ENCODE results near the gene TSNAXIP1. TPM values are rescaled to one million over a fixed set of nuclear protein-coding genes. Genes with fewer than 3 reads are reported as not detected.
A peak's percentile ranks its signal among the peaks of the same experiment; 100 is the strongest.

Gene TSNAXIP1
- total and polyA plus RNA-seq, 10 of the 15 experiments (the other 5 are each of a cell fraction or from before 2014, with no cell fraction given): 0.09 to 0.63 (median 0.37) TPM; not detected in 1

DNA sequence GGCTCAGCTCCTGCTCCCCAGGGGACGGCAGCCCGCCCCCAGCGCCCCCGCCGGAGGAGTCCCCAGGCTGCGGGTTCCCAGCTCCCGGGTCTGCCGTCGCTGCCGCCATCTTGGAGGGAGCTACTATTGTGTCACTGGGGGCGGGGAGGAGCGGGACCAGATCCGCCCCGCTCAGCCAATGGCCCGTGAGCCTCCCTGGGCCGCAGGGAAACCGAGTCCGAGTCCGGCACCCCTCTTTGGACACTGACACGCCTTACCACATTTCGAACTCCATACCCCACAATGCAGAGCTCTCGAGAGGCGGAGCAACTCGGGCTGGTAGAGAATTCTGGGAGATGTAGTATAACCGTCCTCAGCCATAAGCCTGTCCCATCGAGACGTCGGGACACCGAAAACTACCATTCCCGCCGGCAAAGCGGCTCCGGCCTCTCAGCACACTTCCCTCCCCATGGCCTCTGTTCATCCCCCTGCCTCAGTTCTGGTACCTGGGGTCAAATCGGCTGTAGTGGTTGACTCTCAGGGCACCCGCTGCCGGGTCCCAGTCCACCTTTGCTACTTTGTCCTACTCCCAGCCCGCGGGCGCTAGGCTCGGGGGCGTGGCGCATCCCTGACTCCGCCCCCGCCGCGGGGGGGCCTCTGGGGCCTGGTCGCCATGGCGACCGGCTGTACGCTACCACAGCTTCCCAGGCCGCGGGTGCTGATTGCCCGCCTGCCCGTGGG is at the start of gene TSNAXIP1, which contains the start of gene RANBP10 (continued):
- TF ChIP-seq KAT2A (conservative IDR thresholded peaks at IDR 0.05; ENCODE audit: control insufficient read depth, low read depth, low read length) (no peak), EP300 (IDR thresholded peaks at IDR 0.05; ENCODE audit: borderline replicate concordance in 1 of 2, control insufficient read depth in 1 of 2, low read depth in 2 of 2, low read length in 2 of 2) (no peak), NBN (IDR thresholded peaks at IDR 0.05) (peak; percentile 30; the same call in 1 of the 2 replicates), NR2C1 (IDR thresholded peaks at IDR 0.05) (peak; percentile 83), CREM (IDR thresholded peaks at IDR 0.05; ENCODE audit: low read depth) (peak; percentile 96), NFYB (IDR thresholded peaks at IDR 0.05; ENCODE audit: insufficient read depth, low read depth, low read length) (peak; percentile 82), MTA2 (IDR thresholded peaks at IDR 0.05; ENCODE audit: low read depth) (no peak), KLF5 (IDR thresholded peaks at IDR 0.05; ENCODE audit: partially characterized antibody) (no peak), NR2F1 (conservative IDR thresholded peaks at IDR 0.05) (peak; percentile 71), TCF12 (IDR thresholded peaks at IDR 0.05; ENCODE audit: low read depth, low read length) (peak; percentile 67; the same call in 1 of the 2 replicates), MTA3 (IDR thresholded peaks at IDR 0.05; ENCODE audit: borderline replicate concordance, low read length) (no peak), POLR2AphosphoS5 (IDR thresholded peaks at IDR 0.05; ENCODE audit: low read length) (peak; percentile 85; the same call in 1 of the 2 replicates), ZZZ3 (IDR thresholded peaks at IDR 0.05; ENCODE audit: control insufficient read depth, insufficient read length, low read depth) (no peak), NFXL1 (IDR thresholded peaks at IDR 0.05; ENCODE audit: borderline replicate concordance) (no peak)
- TF ChIP-seq, protein P1, sequence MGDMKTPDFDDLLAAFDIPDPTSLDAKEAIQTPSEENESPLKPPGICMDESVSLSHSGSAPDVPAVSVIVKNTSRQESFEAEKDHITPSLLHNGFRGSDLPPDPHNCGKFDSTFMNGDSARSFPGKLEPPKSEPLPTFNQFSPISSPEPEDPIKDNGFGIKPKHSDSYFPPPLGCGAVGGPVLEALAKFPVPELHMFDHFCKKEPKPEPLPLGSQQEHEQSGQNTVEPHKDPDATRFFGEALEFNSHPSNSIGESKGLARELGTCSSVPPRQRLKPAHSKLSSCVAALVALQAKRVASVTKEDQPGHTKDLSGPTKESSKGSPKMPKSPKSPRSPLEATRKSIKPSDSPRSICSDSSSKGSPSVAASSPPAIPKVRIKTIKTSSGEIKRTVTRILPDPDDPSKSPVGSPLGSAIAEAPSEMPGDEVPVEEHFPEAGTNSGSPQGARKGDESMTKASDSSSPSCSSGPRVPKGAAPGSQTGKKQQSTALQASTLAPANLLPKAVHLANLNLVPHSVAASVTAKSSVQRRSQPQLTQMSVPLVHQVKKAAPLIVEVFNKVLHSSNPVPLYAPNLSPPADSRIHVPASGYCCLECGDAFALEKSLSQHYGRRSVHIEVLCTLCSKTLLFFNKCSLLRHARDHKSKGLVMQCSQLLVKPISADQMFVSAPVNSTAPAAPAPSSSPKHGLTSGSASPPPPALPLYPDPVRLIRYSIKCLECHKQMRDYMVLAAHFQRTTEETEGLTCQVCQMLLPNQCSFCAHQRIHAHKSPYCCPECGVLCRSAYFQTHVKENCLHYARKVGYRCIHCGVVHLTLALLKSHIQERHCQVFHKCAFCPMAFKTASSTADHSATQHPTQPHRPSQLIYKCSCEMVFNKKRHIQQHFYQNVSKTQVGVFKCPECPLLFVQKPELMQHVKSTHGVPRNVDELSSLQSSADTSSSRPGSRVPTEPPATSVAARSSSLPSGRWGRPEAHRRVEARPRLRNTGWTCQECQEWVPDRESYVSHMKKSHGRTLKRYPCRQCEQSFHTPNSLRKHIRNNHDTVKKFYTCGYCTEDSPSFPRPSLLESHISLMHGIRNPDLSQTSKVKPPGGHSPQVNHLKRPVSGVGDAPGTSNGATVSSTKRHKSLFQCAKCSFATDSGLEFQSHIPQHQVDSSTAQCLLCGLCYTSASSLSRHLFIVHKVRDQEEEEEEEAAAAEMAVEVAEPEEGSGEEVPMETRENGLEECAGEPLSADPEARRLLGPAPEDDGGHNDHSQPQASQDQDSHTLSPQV (IDR thresholded peaks at IDR 0.05): no peak
- TF ChIP-seq, protein P2, sequence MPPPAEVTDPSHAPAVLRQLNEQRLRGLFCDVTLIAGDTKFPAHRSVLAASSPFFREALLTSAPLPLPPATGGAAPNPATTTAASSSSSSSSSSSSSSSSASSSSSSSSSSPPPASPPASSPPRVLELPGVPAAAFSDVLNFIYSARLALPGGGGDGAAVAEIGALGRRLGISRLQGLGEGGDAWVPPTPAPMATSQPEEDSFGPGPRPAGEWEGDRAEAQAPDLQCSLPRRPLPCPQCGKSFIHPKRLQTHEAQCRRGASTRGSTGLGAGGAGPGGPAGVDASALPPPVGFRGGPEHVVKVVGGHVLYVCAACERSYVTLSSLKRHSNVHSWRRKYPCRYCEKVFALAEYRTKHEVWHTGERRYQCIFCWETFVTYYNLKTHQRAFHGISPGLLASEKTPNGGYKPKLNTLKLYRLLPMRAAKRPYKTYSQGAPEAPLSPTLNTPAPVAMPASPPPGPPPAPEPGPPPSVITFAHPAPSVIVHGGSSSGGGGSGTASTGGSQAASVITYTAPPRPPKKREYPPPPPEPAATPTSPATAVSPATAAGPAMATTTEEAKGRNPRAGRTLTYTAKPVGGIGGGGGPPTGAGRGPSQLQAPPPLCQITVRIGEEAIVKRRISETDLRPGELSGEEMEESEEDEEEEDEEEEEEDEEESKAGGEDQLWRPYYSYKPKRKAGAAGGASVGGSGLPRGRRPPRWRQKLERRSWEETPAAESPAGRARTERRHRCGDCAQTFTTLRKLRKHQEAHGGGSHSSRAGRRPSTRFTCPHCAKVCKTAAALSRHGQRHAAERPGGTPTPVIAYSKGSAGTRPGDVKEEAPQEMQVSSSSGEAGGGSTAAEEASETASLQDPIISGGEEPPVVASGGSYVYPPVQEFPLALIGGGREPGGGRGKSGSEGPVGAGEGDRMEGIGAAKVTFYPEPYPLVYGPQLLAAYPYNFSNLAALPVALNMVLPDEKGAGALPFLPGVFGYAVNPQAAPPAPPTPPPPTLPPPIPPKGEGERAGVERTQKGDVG (CRISPR knock-in tag; IDR thresholded peaks at IDR 0.05): no peak
- TF ChIP-seq, protein P3, sequence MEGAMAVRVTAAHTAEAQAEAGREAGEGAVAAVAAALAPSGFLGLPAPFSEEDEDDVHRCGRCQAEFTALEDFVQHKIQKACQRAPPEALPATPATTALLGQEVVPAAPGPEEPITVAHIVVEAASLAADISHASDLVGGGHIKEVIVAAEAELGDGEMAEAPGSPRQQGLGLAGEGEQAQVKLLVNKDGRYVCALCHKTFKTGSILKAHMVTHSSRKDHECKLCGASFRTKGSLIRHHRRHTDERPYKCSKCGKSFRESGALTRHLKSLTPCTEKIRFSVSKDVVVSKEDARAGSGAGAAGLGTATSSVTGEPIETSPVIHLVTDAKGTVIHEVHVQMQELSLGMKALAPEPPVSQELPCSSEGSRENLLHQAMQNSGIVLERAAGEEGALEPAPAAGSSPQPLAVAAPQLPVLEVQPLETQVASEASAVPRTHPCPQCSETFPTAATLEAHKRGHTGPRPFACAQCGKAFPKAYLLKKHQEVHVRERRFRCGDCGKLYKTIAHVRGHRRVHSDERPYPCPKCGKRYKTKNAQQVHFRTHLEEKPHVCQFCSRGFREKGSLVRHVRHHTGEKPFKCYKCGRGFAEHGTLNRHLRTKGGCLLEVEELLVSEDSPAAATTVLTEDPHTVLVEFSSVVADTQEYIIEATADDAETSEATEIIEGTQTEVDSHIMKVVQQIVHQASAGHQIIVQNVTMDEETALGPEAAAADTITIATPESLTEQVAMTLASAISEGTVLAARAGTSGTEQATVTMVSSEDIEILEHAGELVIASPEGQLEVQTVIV (IDR thresholded peaks at IDR 0.05; ENCODE audit: borderline replicate concordance, partially characterized antibody): peak; percentile 49
- TF ChIP-seq, protein P4, sequence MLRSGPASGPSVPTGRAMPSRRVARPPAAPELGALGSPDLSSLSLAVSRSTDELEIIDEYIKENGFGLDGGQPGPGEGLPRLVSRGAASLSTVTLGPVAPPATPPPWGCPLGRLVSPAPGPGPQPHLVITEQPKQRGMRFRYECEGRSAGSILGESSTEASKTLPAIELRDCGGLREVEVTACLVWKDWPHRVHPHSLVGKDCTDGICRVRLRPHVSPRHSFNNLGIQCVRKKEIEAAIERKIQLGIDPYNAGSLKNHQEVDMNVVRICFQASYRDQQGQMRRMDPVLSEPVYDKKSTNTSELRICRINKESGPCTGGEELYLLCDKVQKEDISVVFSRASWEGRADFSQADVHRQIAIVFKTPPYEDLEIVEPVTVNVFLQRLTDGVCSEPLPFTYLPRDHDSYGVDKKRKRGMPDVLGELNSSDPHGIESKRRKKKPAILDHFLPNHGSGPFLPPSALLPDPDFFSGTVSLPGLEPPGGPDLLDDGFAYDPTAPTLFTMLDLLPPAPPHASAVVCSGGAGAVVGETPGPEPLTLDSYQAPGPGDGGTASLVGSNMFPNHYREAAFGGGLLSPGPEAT (IDR thresholded peaks at IDR 0.05; ENCODE audit: low read depth): peak; percentile 55; the same call in 1 of the 2 replicates
